GM12892 (cell line): ENCODE measurements around the gene MFAP4.

Source experiments
- POLR2A ChIP-seq: IDR thresholded peaks from 2 replicates; pipeline ENCODE4 v1.6.1; 2011; ENCODE audit warnings: low read depth, low read length, control low read depth
- POLR2AphosphoS5 ChIP-seq: IDR thresholded peaks from 2 replicates; pipeline ENCODE4 v1.6.1; 2011; ENCODE audit warnings: low read depth, low read length, control low read depth
- TAF1 ChIP-seq: IDR thresholded peaks from 2 replicates; pipeline ENCODE4 v1.6.1; 2011; ENCODE audit warnings: low read depth, mild to moderate bottlenecking, control low read depth, low read length, borderline replicate concordance

DNA sequence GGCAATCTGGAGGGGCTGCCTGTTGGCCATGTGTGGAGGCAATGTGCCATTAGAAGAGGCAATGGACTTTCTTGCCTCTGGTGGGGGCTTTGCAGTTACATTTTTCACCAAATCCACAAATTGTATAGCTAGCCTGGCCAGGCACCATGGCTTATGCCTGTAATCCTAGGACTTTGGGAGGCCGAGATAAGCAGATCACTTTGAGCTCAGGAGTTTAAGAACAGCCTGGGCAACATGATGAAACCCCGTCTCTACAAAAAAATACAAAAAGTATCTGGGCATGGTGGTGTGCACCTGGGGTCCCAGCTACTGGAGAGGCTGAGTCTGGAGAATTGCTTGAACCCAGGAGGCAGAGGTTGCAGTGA, 21.3 kb upstream of the MFAP4 start:
- TF ChIP-seq POLR2AphosphoS5: no peak
- TF ChIP-seq POLR2A: no peak
- no peak for TF ChIP-seq TAF1
